ENCODE measurements around the gene WDR90. TPM values are rescaled to one million over a fixed set of nuclear protein-coding genes. Genes with fewer than 3 reads are reported as not detected.

Gene WDR90
- polyA plus RNA-seq, 2 of the 4 experiments (the other 2 are of a cell fraction): 6.5 to 30.7 TPM

- Histone ChIP-seq H3K27ac (no peak overlapping the region), H3K4me3 (no peak overlapping the region), H3K4me1 (peaks cover 15% of the 10 kb centered on the region), H3K4me2 (no peak overlapping the region), H3K9me3 (no peaks in the 10 kb centered on the region)
- ChIA-PET POLR2A (no interaction called here), CTCF (interaction anchor here (1.0 to 6.1 kb wide), 6 partner anchors 7 to 23 kb away, joined by 3 to 64 read pairs (median 7); partner anchors contain the start of genes METTL26 and RHOT2)
- DNase-seq (ENCODE audit: low read depth in 1 of 2, low spot score in 1 of 2): no peak
- no peak for ATAC-seq
- TF ChIP-seq FOXS1 (CRISPR knock-in tag; IDR thresholded peaks at IDR 0.05) (no peak), CEBPB (IDR thresholded peaks at IDR 0.05) (no peak), SREBF2 (IDR thresholded peaks at IDR 0.05) (no peak), PBX3 (IDR thresholded peaks at IDR 0.05) (no peak), CBX2 (IDR thresholded peaks at IDR 0.05; ENCODE audit: borderline replicate concordance, low read depth) (no peak), RARB (CRISPR knock-in tag; IDR thresholded peaks at IDR 0.05) (no peak), ATOH8 (CRISPR knock-in tag; IDR thresholded peaks at IDR 0.05; ENCODE audit: low read depth) (no peak), ZC3H11A (IDR thresholded peaks at IDR 0.05) (no peak), ZFP36 (IDR thresholded peaks at IDR 0.05; ENCODE audit: borderline replicate concordance, partially characterized antibody) (no peak), TP53 (CRISPR knock-in tag; IDR thresholded peaks at IDR 0.05) (no peak), HMGXB4 (CRISPR knock-in tag; IDR thresholded peaks at IDR 0.05; ENCODE audit: borderline replicate concordance) (no peak)
- FAIRE-seq: no peak
- WGBS (ENCODE audit: missing lambda C conversion rate): 89% methylated on average over 26 of the region's 28 CpGs
Observed at GRCh38 chr16:652454-653305, 3.5 kb downstream of the WDR90 start.

GRCh38 chr16:654034-654433, 4.9 kb downstream of the WDR90 start:
- Histone ChIP-seq H3K27ac (no peak overlapping the region), H3K9me3 (no peaks in the 10 kb centered on the region), H3K4me3 (no peak overlapping the region), H3K4me2 (no peak overlapping the region), H3K4me1 (peaks cover 6% of the 10 kb centered on the region; the same call in 2 of the 3 replicates)
- ChIA-PET POLR2A (no interaction called here), CTCF (interaction anchor here (0.6 to 4.1 kb wide), 6 partner anchors 9 to 75 kb away, joined by 3 to 16 read pairs (median 4); partner anchors contain the start of genes METTL26 and RHOT2)
- FAIRE-seq (no peak), ATAC-seq (no peak), DNase-seq (ENCODE audit: low read depth in 1 of 2, low spot score in 1 of 2) (no peak)
- WGBS (ENCODE audit: missing lambda C conversion rate): 90% methylated on average over 12 of the region's 12 CpGs
- TF ChIP-seq RARB (CRISPR knock-in tag; IDR thresholded peaks at IDR 0.05) (no peak), MAX (IDR thresholded peaks at IDR 0.05) (no peak), ESRRA (IDR thresholded peaks at IDR 0.05; ENCODE audit: borderline replicate concordance, low read length) (no peak), HOXA7 (CRISPR knock-in tag; IDR thresholded peaks at IDR 0.05) (no peak), BCL3 (IDR thresholded peaks at IDR 0.05) (no peak), HES2 (IDR thresholded peaks at IDR 0.05) (no peak), TP53 (CRISPR knock-in tag; IDR thresholded peaks at IDR 0.05) (no peak), POLR2AphosphoS2 (conservative IDR thresholded peaks at IDR 0.05; ENCODE audit: low read length) (no peak), ZFP36 (IDR thresholded peaks at IDR 0.05; ENCODE audit: borderline replicate concordance, partially characterized antibody) (no peak), FOSL2 (IDR thresholded peaks at IDR 0.05) (no peak), FOSL2 (CRISPR knock-in tag; IDR thresholded peaks at IDR 0.05) (no peak)
